ENCODE results near the gene KHDC4. TPM values are rescaled to one million over a fixed set of nuclear protein-coding genes. Genes with fewer than 3 reads are reported as not detected.
"Not testable (repeated sequence)": the region's sequence is repeated elsewhere in the genome, so short reads cannot be mapped to it uniquely, and the experiment has no call there.

KHDC4 gene
- total RNA-seq, 2 experiments from 2014 or later = 80.2 to 99.4 TPM

DNA sequence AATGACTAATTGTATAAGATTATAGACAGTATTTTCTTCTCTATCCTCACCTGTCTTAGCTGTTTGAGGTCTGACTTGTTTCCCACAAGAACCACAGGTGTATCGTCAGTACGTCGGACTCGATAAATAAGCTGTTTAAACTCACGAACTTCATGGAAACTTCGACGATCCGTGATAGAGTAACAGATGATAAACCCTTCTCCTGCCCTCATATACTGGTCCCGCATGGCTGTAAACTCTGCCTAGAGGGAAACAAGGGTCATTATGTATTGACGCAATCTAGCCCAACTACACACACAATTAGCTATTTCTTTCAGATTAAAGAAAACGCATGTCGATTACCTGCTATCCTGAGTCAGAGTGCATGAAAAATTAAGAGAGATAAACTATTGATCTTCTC is 30.0 kb downstream of the KHDC4 start:
- H3K9me3 Mint-ChIP-seq (ENCODE audit: low read depth) = no peaks in the 10 kb centered on the region
- H3K4me3 Mint-ChIP-seq = no peak overlapping the region
- peaks cover 4% of the 10 kb centered on the region for H3K4me1 Mint-ChIP-seq
- H3K27ac Mint-ChIP-seq = no peak overlapping the region
- ATAC-seq = no peak
- no peaks in the 10 kb centered on the region for H3K27me3 Mint-ChIP-seq
- no peak for DNase-seq
- H3K36me3 Mint-ChIP-seq = peaks cover 36% of the 10 kb centered on the region
- CTCF ChIA-PET = interaction anchor here (0.7 to 1.6 kb wide), 4 partner anchors 9 to 79 kb away, joined by 3 read pairs; no protein-coding TSS in a partner anchor

DNA sequence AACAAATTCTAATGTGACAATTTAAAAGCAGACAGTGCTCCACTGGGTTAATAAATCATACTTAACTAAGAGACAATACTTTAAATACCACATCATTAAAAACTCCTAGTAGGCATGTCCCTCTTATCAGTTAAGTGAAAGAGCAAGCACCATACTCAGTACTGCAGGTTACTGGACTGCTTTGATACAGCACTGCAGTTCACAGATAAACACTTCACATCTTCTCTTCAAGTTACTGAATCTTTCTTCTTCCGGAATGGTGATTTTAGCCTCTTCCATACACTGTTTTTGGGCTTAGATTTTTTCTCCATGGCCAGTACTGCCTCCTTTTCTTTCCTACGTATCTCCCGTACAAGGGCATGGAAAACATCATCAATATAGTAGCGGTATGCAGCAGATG is 34.1 kb downstream of the KHDC4 start:
- no peak overlapping the region for H3K4me3 Mint-ChIP-seq
- H3K4me1 Mint-ChIP-seq = peaks cover 2% of the 10 kb centered on the region
- ATAC-seq (no peak), DNase-seq (no peak)
- no peak overlapping the region for H3K27ac Mint-ChIP-seq
- peaks cover 38% of the 10 kb centered on the region for H3K36me3 Mint-ChIP-seq
- no peaks in the 10 kb centered on the region for H3K27me3 Mint-ChIP-seq
- CTCF ChIA-PET = no interaction called here
- H3K9me3 Mint-ChIP-seq (ENCODE audit: low read depth) = no peaks in the 10 kb centered on the region

DNA sequence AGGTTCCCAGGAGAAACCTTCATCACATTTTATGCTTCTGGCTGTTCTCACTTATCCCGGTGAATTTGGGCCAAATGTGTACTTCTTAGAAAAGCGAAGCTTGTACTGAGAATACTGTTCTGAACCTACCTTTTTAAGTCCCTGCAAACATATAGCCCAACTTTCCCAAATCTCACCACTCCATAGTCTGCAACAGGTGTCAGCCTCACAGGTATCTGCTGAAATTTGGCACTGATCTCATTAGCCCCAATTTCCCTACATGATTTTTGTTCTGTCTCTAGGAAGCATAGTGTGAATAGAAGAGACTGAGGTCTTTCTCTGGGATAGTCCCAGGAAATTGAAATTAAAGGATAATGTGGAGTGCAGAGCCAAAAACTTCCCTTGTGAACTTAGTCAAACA is 34.5 kb downstream of the KHDC4 start:
- H3K4me1 Mint-ChIP-seq = peaks cover 2% of the 10 kb centered on the region
- no peak overlapping the region for H3K4me3 Mint-ChIP-seq
- CTCF ChIA-PET = no interaction called here
- H3K36me3 Mint-ChIP-seq = peaks cover 36% of the 10 kb centered on the region
- DNase-seq (no peak), ATAC-seq (no peak)
- no peaks in the 10 kb centered on the region for H3K27me3 Mint-ChIP-seq
- no peak overlapping the region for H3K27ac Mint-ChIP-seq
- no peaks in the 10 kb centered on the region for H3K9me3 Mint-ChIP-seq (ENCODE audit: low read depth)

- DNase-seq (no peak), ATAC-seq (no peak)
- Mint-ChIP-seq H3K4me1 (peaks cover 5% of the 10 kb centered on the region), H3K27ac (no peak overlapping the region), H3K36me3 (peaks cover 28% of the 10 kb centered on the region), H3K27me3 (no peaks in the 10 kb centered on the region), H3K9me3 (ENCODE audit: low read depth) (no peaks in the 10 kb centered on the region), H3K4me3 (no peak overlapping the region)
- CTCF ChIA-PET = interaction anchor here (0.6 to 1.7 kb wide), 3 partner anchors 9 to 167 kb away, joined by 3 to 4 read pairs (median 3); no protein-coding TSS in a partner anchor
Measured at GRCh38 chr1:155898888-155899287, 35.3 kb downstream of the KHDC4 start.

- Mint-ChIP-seq H3K9me3 (ENCODE audit: low read depth) (no peaks in the 10 kb centered on the region), H3K36me3 (peaks cover 28% of the 10 kb centered on the region), H3K4me3 (no peak overlapping the region), H3K27me3 (no peaks in the 10 kb centered on the region), H3K4me1 (peaks cover 16% of the 10 kb centered on the region), H3K27ac (no peak overlapping the region)
- DNase-seq = no peak
- CTCF ChIA-PET = interaction anchor here (1.7 kb wide), 1 partner anchor 8 kb away, joined by 4 read pairs; no protein-coding TSS in a partner anchor
- ATAC-seq = no peak
Measured at GRCh38 chr1:155897746-155898145, 36.5 kb downstream of the KHDC4 start.

DNA sequence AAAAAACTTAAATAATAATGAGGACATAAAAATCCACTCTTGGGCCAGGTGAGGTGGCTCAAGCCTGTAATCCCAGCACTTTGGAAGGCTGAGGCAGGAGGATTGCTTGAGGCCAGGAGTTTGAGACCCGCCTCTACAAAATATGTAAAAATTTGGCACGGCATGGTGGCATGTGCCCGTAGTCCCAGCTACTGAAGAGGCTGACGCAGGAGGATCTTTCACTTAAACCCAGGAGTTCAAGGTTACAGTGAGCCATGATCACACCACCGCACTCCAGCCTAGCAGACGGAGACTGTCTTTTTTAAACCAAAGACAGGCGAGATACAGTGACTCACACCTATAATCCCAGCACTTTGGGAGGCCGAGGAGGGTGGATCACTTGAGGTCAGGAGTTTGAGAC is 37.7 kb downstream of the KHDC4 start:
- ATAC-seq; H3K9me3 Mint-ChIP-seq (ENCODE audit: low read depth); H3K27me3 Mint-ChIP-seq; H3K27ac Mint-ChIP-seq; H3K4me3 Mint-ChIP-seq; CTCF ChIA-PET; DNase-seq: not testable (repeated sequence)
- H3K4me1 Mint-ChIP-seq = peaks cover 17% of the 10 kb centered on the region
- H3K36me3 Mint-ChIP-seq = peaks cover 24% of the 10 kb centered on the region

DNA sequence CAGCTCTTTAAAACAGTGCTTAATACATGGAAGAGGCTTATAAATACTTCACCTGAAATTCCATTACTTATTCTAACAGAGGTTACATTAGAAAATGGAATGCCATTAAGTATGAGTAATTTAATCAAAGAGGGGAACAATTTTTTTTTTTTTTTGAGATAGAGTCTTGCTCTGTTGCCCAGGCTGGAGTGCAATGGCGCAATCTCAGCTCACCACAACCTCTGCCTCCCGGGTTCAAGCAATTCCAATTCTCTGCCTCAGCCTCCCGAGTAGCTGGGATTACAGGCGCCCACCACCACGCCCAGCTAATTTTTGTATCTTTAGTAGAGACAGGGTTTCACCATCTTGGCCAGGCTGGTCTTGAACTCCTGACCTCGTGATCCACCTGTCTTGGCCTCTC is 38.6 kb downstream of the KHDC4 start:
- ATAC-seq; H3K9me3 Mint-ChIP-seq (ENCODE audit: low read depth); H3K27me3 Mint-ChIP-seq; H3K4me3 Mint-ChIP-seq; H3K27ac Mint-ChIP-seq; DNase-seq: not testable (repeated sequence)
- peaks cover 20% of the 10 kb centered on the region for H3K36me3 Mint-ChIP-seq
- CTCF ChIA-PET = interaction anchor here (1.2 to 1.3 kb wide), 2 partner anchors 9 to 32 kb away, joined by 3 read pairs; no protein-coding TSS in a partner anchor
- H3K4me1 Mint-ChIP-seq = peaks cover 17% of the 10 kb centered on the region

- H3K9me3 Mint-ChIP-seq (ENCODE audit: low read depth) = no peaks in the 10 kb centered on the region
- no peak overlapping the region for H3K4me3 Mint-ChIP-seq
- CTCF ChIA-PET = interaction anchor here (0.6 to 1.4 kb wide), 4 partner anchors 16 to 1759 kb away, joined by 3 read pairs; partner anchors contain the start of gene SYT11
- H3K4me1 Mint-ChIP-seq = peaks cover 17% of the 10 kb centered on the region
- peak overlapping the region; percentile 44 for H3K27ac Mint-ChIP-seq
- peaks cover 9% of the 10 kb centered on the region for H3K36me3 Mint-ChIP-seq
- H3K27me3 Mint-ChIP-seq = no peaks in the 10 kb centered on the region
- ATAC-seq (peak; percentile 90), DNase-seq (peak; percentile 58)
Measured at GRCh38 chr1:155893389-155894142, 40.6 kb downstream of the KHDC4 start.

GRCh38 chr1:155892796-155893195 is 41.4 kb downstream of the KHDC4 start:
- DNase-seq = no peak
- H3K4me1 Mint-ChIP-seq = peaks cover 17% of the 10 kb centered on the region

DNA sequence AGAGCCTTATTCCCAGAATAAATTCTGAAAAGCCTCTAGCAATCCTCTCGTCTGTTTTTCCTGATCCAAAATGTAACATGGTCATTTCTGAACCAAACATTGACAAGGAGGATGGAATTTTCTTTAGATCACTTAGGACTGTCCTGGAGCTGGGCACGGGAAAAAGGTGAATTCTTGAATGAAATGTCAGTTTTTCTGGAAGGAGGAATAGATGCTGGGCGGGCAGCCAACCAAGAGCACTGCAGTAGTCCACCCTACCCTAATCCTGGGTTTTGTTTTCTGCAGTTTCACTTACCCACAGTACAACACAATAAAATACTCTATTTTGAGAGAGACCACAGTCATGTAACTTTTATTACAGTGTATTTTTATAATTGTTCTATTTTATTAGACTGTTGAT is 44.0 kb downstream of the KHDC4 start:
- ATAC-seq (no peak), DNase-seq (no peak)
- H3K4me3 Mint-ChIP-seq = no peak overlapping the region
- peaks cover 15% of the 10 kb centered on the region for H3K4me1 Mint-ChIP-seq
- no peaks in the 10 kb centered on the region for H3K9me3 Mint-ChIP-seq (ENCODE audit: low read depth)
- CTCF ChIA-PET = interaction anchor here (1.3 kb wide), 1 partner anchor 8 kb away, joined by 4 read pairs; no protein-coding TSS in a partner anchor
- H3K27me3 Mint-ChIP-seq = no peaks in the 10 kb centered on the region
- H3K27ac Mint-ChIP-seq = no peak overlapping the region
- no peaks in the 10 kb centered on the region for H3K36me3 Mint-ChIP-seq

More at GRCh38 chr1:155892796-155893195, 41.4 kb downstream of the KHDC4 start:
- H3K27me3 Mint-ChIP-seq = no peaks in the 10 kb centered on the region
- H3K27ac Mint-ChIP-seq = peak overlapping the region; percentile 44
- CTCF ChIA-PET = interaction anchor here (1.0 to 1.4 kb wide), 2 partner anchors 15 to 18 kb away, joined by 3 read pairs; no protein-coding TSS in a partner anchor
- H3K4me3 Mint-ChIP-seq = no peak overlapping the region
- H3K9me3 Mint-ChIP-seq (ENCODE audit: low read depth) = no peaks in the 10 kb centered on the region
- peaks cover 7% of the 10 kb centered on the region for H3K36me3 Mint-ChIP-seq
- no peak for ATAC-seq

- DNase-seq (no peak), ATAC-seq (no peak)
- CTCF ChIA-PET = interaction anchor here (0.5 to 1.3 kb wide), 2 partner anchors 9 to 294 kb away, joined by 3 to 4 read pairs; no protein-coding TSS in a partner anchor
- H3K27me3 Mint-ChIP-seq = no peaks in the 10 kb centered on the region
- no peaks in the 10 kb centered on the region for H3K9me3 Mint-ChIP-seq (ENCODE audit: low read depth)
- H3K36me3 Mint-ChIP-seq = no peaks in the 10 kb centered on the region
- peaks cover 15% of the 10 kb centered on the region for H3K4me1 Mint-ChIP-seq
- no peak overlapping the region for H3K27ac Mint-ChIP-seq
- no peak overlapping the region for H3K4me3 Mint-ChIP-seq
Measured at GRCh38 chr1:155889566-155889965, 44.6 kb downstream of the KHDC4 start.

DNA sequence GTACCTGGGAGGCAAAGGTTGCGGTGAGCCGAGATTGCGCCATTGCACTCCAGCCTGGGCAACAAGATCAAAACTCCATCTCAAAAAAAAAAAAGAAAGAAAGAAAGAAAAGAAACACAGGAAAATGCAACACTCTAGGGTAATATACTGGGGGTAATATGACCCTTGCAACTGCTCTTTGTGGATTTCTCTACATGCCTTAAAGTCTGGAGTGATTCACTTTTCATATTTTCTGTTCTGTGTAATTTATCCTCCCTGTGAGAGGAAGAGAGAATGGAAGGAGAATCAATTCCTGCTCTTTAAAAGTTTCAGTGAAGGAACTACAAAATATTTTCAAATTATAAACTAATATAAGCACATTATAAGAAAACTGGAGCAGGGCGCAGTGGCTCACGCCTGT is 45.7 kb downstream of the KHDC4 start:
- H3K9me3 Mint-ChIP-seq (ENCODE audit: low read depth) = no peaks in the 10 kb centered on the region
- CTCF ChIA-PET = no interaction called here
- H3K36me3 Mint-ChIP-seq = no peaks in the 10 kb centered on the region
- H3K4me3 Mint-ChIP-seq = no peak overlapping the region
- no peak for DNase-seq
- H3K27me3 Mint-ChIP-seq = no peaks in the 10 kb centered on the region
- no peak for ATAC-seq
- H3K4me1 Mint-ChIP-seq = peaks cover 8% of the 10 kb centered on the region
- H3K27ac Mint-ChIP-seq = no peak overlapping the region

DNA sequence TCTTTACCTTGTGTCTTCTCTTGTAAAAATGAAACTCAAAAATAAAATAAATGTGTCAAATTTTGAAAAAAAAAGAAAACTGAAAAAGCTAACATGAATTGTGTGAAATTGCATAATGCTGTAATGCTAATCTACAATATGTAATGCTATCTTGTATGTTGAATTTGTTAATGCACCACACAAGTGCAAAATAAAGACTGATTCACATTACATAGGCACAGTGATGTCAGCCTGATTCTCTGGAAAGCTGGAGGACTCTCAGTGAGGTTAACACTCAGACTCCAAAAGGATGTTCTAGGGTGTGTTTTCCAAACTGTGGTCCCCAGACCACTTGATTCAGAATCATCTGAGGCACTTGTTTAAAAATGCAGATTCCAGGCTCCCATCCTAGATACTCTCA is 49.2 kb downstream of the KHDC4 start:
- Mint-ChIP-seq H3K4me3 (no peak overlapping the region), H3K27me3 (no peaks in the 10 kb centered on the region), H3K36me3 (peaks cover 2% of the 10 kb centered on the region), H3K27ac (no peak overlapping the region), H3K4me1 (no peaks in the 10 kb centered on the region), H3K9me3 (ENCODE audit: low read depth) (no peaks in the 10 kb centered on the region)
- ATAC-seq (no peak), DNase-seq (no peak)
- CTCF ChIA-PET = interaction anchor here (0.6 kb wide), 1 partner anchor 16 kb away, joined by 3 read pairs; no protein-coding TSS in a partner anchor
